Esophagus squamous epithelium (tissue), 5 donors: Measurements from ENCODE around the gene OR2J2. TPM values are rescaled to one million over a fixed set of nuclear protein-coding genes. Genes with fewer than 3 reads are reported as not detected.
"Not testable (repeated sequence)": the region's sequence is repeated elsewhere in the genome, so short reads cannot be mapped to it uniquely, and the experiment has no call there.

Experiments used
- DNase-seq: peaks from one replicate; lab custom pipeline; 2025; lab: John Stamatoyannopoulos, UW
- H3K27ac ChIP-seq, 4 donors: fragments of 200-600 bp; sonication (generic); one replicate each; pipeline ENCODE4 v1.5.1; 2016 to 2019; ENCODE audit warnings: mild to moderate bottlenecking in 1 of 4
- H3K27me3 ChIP-seq, 4 donors: fragments of 200-600 bp; sonication (generic); 1 replicate in 3 of 4; 2 replicates in 1 of 4; pipeline versions ENCODE4 v1.5.1 to v1.6.0; 2017 to 2021; ENCODE audit warnings: antibody characterized with exemption in 1 of 4
- H3K36me3 ChIP-seq, 3 donors: fragments of 200-600 bp; sonication (generic); one replicate each; pipeline ENCODE4 v1.5.1; 2016 to 2019
- H3K4me1 ChIP-seq, 3 donors: fragments of 200-600 bp; sonication (generic); one replicate each; pipeline ENCODE4 v1.5.1; 2017 to 2019
- H3K4me3 ChIP-seq, 4 donors: fragments of 200-600 bp; sonication (generic); 1 replicate in 3 of 4; 2 replicates in 1 of 4; pipeline ENCODE4 v1.5.1; 2016 to 2019; ENCODE audit warnings: mild to moderate bottlenecking in 2 of 4, moderate library complexity in 1 of 4
- H3K9me3 ChIP-seq, 3 donors: fragments of 200-600 bp; sonication (generic); one replicate each; pipeline ENCODE4 v1.5.1; 2016 to 2019
- CTCF ChIP-seq, 6 experiments: fragments of 450-650 bp in 4 of 6; fragments of 200-600 bp in 2 of 6; sonication (generic) in 2 of 6; IDR thresholded peaks; one replicate each; pipeline ENCODE4 v1.5.1; 2016 to 2019; ENCODE audit warnings: antibody characterized with exemption in 6 of 6, mild to moderate bottlenecking in 4 of 6, moderate library complexity in 4 of 6
- POLR2A ChIP-seq, 4 donors: fragments of 450-650 bp; IDR thresholded peaks; one replicate each; pipeline ENCODE4 v1.6.1; 2017; ENCODE audit warnings: antibody characterized with exemption in 4 of 4, mild to moderate bottlenecking in 4 of 4, moderate library complexity in 3 of 4
- WGBS, 2 donors: methylation state at CpG; one replicate each; pipeline ENCODE4 v1.1.5; 2018; 5-methylcytosine and 5-hydroxymethylcytosine counted together
- intact Hi-C: fragments of 100-400 bp; cut with DNase I; formaldehyde crosslinking; loops from one replicate; pipeline ENCODE4 v1.15.0; 2022
- total RNA-seq, 4 donors: library from RNA; depleted of rRNA; stranded (reverse); fragments of >200 nt; gene quantifications; one replicate each; pipeline ENCODE4 v1.1.0, GENCODE V29; 2016
- donor health status: DM: yes; HTN: yes; CAD: no.

OR2J2 gene
- total RNA-seq, 4 donors from 2014 or later = not detected

DNA sequence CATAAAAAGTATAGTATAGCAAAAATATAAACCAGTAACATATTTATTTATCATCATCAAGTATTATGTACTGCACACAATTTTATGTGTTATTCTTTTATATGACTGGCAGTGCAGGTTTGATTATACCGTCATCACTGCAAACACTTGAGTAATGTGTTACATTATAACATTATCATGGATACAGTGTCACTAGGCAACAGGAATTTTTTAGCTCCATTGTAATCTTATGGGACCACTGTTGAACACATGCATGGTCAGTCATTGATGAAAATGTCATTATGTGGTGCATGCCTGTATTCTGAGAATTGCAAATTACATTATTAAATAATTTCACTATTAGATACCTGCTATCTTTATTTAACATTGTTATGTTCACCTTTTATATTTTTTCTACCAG lies 29.1 kb upstream of the OR2J2 start:
- Histone ChIP-seq H3K4me1 (no peaks in the 10 kb centered on the region), H3K27me3 (no peaks in the 10 kb centered on the region), H3K36me3 (no peaks in the 10 kb centered on the region), H3K27ac (no peak overlapping the region), H3K4me3 (no peak overlapping the region), H3K9me3 (no peaks in the 10 kb centered on the region)
- TF ChIP-seq POLR2A (IDR thresholded peaks at IDR 0.05) (no peak), CTCF (IDR thresholded peaks at IDR 0.05) (no peak)
- no peak for DNase-seq
- intact Hi-C loops = no loop called here
- 85 to 87% methylated on average over 1 of the region's 1 CpG for WGBS, 2 donors

DNA sequence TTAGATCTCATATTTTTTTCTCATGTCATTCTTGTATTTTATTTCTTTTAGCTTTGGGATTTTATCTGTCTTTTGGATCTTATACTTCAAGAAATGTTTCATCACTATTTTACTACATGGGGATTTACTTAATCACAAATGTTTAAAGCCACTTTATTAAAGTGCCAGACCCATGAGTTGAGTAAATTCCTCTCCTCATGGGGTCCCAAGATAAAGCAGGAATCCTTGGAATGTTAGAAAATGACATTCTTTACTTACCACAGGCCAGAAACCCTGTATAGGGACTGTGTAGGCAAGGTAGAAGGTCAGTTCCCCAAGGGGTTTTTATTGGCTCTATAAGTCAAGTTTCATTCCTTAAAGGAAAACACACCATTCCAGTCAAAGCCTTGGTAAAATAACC lies 28.4 kb upstream of the OR2J2 start:
- Histone ChIP-seq H3K27me3 (no peaks in the 10 kb centered on the region), H3K4me1 (no peaks in the 10 kb centered on the region), H3K36me3 (no peaks in the 10 kb centered on the region), H3K9me3 (no peaks in the 10 kb centered on the region), H3K4me3 (no peak overlapping the region), H3K27ac (no peak overlapping the region)
- no peak for TF ChIP-seq CTCF (IDR thresholded peaks at IDR 0.05)
- no peak for TF ChIP-seq POLR2A (IDR thresholded peaks at IDR 0.05)
- no peak for DNase-seq
- intact Hi-C loops = no loop called here

DNA sequence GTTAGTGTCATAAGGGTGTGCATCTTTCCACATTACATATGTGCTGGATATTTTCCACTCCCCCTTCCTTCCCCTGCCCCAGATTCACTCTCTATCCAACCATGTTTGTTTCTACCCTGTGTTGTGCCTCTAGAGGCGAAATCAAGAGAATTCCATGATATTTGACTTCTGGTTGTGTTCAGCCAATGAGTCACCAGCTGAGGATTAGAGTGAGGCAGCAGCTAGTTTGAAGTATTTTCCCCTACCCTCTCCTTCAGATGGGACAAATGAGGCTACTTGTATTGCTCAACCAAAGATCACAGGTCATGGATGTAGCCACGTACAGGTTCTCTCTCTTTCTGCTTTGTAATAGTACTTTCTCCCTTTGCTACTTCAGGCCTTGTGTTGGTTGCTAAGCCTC lies 24.5 kb upstream of the OR2J2 start:
- Histone ChIP-seq H3K9me3 (no peaks in the 10 kb centered on the region), H3K4me3 (no peak overlapping the region), H3K4me1 (no peaks in the 10 kb centered on the region), H3K36me3 (no peaks in the 10 kb centered on the region), H3K27ac (no peak overlapping the region), H3K27me3 (no peaks in the 10 kb centered on the region)
- 43 to 60% methylated on average over 2 of the region's 2 CpGs for WGBS, 2 donors
- TF ChIP-seq POLR2A (IDR thresholded peaks at IDR 0.05) (no peak), CTCF (IDR thresholded peaks at IDR 0.05) (no peak)
- intact Hi-C loops = no loop called here
- DNase-seq = no peak

DNA sequence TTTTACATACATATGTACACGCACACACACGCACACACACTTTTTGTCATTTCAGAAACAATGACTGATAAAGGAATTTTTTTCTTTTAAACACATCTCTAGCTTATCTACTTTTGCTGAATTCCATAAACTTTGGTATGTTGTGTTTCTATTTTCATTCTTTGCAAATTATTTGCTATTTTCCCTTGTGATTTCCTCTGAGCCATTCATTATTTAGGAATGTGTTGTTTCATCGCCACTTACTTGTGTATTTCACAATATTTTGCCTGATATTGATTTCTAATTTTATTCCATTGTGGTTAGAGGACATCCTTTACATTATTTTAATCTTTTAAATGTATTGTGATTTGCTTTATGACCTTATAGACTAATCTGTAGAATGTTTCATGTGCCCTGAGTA lies 23.6 kb upstream of the OR2J2 start:
- Histone ChIP-seq H3K4me3 (no peak overlapping the region), H3K27me3 (no peaks in the 10 kb centered on the region), H3K4me1 (no peaks in the 10 kb centered on the region), H3K9me3 (no peaks in the 10 kb centered on the region), H3K36me3 (no peaks in the 10 kb centered on the region), H3K27ac (no peak overlapping the region)
- TF ChIP-seq CTCF (IDR thresholded peaks at IDR 0.05) = no peak
- no peak for TF ChIP-seq POLR2A (IDR thresholded peaks at IDR 0.05)
- WGBS, 2 donors = 89% methylated on average over 3 of the region's 3 CpGs
- no peak for DNase-seq
- intact Hi-C loops = no loop called here

DNA sequence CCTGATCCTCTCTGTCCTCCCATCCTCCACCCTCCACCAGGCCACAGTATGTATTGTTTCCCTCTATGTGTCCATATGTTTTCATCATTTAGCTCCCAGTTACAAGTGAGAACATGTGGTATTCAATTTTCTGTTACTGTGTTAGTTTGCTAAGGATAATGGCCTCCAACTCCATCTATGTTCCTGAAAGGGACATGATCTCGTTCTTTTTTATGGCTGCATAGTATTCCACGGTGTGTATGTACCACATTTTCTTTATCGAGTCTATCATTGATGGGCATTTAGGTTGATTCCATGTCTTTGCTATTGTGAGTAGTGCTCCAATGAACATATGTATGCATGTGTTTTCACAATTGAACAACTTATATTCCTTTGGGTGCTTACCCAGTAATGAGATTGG lies 21.3 kb upstream of the OR2J2 start:
- H3K27me3 ChIP-seq, H3K36me3 ChIP-seq, H3K4me3 ChIP-seq, H3K9me3 ChIP-seq, H3K27ac ChIP-seq, DNase-seq, H3K4me1 ChIP-seq, intact Hi-C loops: not testable (repeated sequence)
- WGBS, 2 donors = 59 to 63% methylated on average over 3 of the region's 3 CpGs

DNA sequence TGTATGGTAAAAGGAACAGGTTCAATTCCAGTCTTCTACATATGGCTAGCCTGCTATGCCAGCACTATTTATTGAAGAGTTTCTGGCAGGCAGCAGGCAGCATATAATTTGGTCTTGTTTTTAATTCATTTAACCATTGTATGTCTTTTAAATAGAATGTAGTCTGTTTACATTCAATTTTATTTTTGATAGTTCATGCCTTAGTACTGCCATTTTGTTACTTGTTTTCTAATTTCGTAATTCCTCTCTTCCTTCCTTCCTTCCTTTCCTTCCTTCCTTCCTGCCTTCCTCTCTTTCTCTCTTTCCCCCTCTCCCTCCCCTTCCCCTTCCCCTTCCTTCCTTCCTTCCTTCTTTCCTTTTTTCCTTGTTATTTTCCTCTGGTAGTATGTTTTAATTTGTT lies 17.6 kb upstream of the OR2J2 start:
- Histone ChIP-seq H3K4me3 (no peak overlapping the region), H3K27ac (no peak overlapping the region), H3K4me1 (no peaks in the 10 kb centered on the region), H3K9me3 (no peaks in the 10 kb centered on the region), H3K27me3 (no peaks in the 10 kb centered on the region), H3K36me3 (no peaks in the 10 kb centered on the region)
- no peak for DNase-seq
- WGBS, 2 donors = 50 to 64% methylated on average over 1 of the region's 1 CpG
- TF ChIP-seq CTCF (IDR thresholded peaks at IDR 0.05) (no peak), POLR2A (IDR thresholded peaks at IDR 0.05) (no peak)
- intact Hi-C loops = no loop called here

- 30 to 39% methylated on average over 1 of the region's 1 CpG for WGBS, 2 donors
- intact Hi-C loops = not testable (repeated sequence)
These were observed 15.5 kb upstream of the OR2J2 start for GRCh38 chr6:29155182-29155581.

GRCh38 chr6:29159922-29160321 lies 10.8 kb upstream of the OR2J2 start:
- H3K4me1 ChIP-seq, H3K9me3 ChIP-seq, intact Hi-C loops, H3K27ac ChIP-seq, DNase-seq, H3K36me3 ChIP-seq, H3K27me3 ChIP-seq, H3K4me3 ChIP-seq: not testable (repeated sequence)
- 20 to 87% methylated on average over 1 to 15 of the region's 29 CpGs for WGBS, 2 donors

More at GRCh38 chr6:29155182-29155581, 15.5 kb upstream of the OR2J2 start:
- DNase-seq, H3K36me3 ChIP-seq, H3K9me3 ChIP-seq, H3K27me3 ChIP-seq, H3K4me1 ChIP-seq, H3K4me3 ChIP-seq, H3K27ac ChIP-seq: not testable (repeated sequence)

DNA sequence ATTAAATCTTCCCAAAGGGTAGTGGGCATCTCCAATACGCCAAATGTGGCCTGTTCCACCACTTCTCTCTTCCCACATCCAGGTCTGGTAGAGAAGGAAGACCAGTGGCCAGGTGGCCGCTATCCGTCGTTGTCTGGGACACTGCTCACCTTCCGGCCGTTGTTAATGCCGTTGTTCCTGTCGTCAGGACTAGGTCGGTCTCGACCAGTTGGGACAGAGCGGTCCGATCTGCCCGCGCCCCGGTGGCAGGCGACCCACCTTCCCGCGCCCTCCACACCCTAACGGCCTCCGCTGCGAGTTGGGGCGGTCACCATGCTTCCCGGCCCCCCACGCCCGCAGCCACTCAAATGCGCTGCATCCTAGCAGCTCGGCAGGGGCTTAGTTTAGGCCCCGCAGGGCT lies 5.1 kb upstream of the OR2J2 start:
- H3K36me3 ChIP-seq, intact Hi-C loops, H3K4me3 ChIP-seq, DNase-seq, H3K4me1 ChIP-seq, H3K9me3 ChIP-seq, H3K27me3 ChIP-seq, H3K27ac ChIP-seq: not testable (repeated sequence)
- WGBS, 2 donors = 89 to 90% methylated on average over 4 to 9 of the region's 28 CpGs
